HG02798 (cell line): Measurements from ENCODE around the gene SP140L.
A peak's percentile ranks its signal among the peaks of the same experiment; 100 is the strongest.
"Not testable (repeated sequence)": the region's sequence is repeated elsewhere in the genome, so short reads cannot be mapped to it uniquely, and the experiment has no call there.

Source experiments
- ATAC-seq: cut with Tn5 transposase; IDR thresholded peaks from one replicate; pipeline ENCODE4 v1.9.1; 2021; ENCODE audit warnings: mild to moderate bottlenecking; ENCODE audit not compliant: unreplicated experiment, poor library complexity

The SP140L gene

DNA sequence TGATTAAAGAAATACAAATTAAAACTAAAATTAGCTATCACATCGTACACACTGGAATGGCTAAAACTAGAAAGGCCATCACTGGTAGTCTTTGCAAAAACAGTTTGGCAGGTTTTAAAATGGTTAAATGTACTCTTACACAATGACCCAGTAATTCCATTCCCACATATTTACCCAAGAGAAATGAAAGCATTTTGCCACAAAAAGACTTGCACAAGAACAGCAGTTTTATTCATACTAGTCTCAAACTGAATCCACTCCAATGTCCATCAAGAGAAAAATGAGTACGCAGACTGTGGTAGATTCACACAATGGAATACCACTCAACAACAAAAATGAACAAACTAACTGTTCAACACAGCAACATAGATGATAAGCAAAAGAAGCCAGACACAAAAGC lies 29.1 kb downstream of the SP140L start:
- no peak for ATAC-seq

DNA sequence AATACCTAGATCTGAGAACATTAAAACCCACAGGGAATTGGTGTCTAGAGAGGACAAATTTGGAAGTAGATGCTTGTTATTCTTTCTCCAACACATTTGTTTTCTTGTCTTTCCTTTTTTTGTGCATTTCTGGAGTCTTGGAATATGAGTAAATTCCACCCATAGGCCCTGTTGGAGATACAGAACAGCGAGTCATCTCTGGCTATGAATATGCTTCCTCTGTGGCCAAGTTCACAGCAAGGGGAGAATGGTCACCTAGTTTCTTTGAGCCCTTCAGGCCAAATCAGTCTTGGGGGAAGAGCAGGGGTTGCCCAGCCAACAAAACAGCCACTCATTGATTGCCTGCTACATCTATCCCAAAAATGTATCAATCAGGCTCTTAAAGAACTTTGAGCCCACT lies 31.3 kb downstream of the SP140L start:
- no peak for ATAC-seq

DNA sequence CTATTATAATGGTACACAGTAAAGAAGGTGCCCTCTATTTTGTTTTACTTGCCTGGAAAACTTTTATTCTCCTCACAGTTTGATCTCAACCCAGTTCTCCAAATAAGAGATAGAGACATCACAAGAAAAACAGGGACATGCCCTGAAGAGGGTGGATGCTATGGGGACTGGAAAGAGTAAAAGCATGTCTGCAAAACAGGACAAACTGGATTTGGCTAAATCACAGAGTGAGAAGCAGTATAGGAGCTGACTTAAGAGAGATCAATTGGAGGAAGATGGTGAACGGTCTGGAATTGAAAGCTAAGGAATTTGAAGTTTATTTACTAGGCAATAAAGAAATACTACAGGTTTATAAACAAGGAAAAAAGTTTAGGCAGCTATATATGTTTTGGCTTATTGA lies 33.0 kb downstream of the SP140L start:
- ATAC-seq = no peak

DNA sequence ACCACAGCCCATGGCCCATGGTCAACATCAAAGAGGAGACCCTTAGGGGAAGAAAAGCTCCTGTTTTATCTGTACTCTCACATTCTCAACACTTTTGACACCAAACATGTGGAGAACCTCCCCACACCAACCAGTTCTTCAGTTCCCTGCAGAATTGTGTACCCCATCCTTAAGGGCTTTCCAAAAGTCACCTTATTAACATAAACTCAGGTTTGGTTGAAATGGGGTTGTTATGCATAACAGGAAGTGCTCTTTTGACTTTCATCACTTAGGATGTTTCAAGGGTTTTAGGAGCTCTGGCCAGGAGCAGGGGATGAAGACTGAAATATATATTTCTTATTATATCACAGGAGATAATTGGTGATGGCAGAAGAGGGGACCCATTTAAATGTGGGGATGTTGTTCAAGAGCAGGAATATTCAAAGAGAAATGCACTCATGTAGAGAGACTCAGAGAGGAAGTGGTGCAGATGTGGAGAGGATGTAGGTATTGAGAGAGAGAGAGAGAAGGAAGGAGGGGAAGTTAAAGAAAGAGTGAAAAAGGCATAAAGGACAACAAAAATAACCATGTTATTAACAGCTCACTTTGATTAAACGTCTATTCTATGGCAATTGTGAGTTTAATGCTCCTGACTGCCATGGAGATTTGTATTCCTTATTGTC lies 35.2 kb downstream of the SP140L start:
- no peak for ATAC-seq

DNA sequence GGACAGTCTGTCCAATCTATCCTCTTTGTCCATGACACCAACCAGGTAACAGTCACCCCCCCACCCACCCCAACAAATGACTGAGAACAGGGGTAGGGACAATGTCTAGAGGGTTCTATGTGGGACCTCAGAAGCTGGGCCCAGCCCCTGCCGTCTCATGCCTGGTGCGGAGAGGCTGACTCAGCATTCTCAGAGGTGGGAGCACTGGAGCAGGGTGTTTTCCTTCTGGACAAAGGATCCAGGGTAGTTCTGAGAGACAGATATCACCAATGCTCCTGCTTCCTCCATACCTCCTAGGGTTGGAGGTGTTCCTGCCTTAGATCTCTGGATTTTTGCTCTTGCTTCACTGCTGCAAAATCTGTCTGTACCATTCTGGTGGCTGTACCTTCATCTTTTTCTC lies 55.1 kb downstream of the SP140L start:
- no peak for ATAC-seq

DNA sequence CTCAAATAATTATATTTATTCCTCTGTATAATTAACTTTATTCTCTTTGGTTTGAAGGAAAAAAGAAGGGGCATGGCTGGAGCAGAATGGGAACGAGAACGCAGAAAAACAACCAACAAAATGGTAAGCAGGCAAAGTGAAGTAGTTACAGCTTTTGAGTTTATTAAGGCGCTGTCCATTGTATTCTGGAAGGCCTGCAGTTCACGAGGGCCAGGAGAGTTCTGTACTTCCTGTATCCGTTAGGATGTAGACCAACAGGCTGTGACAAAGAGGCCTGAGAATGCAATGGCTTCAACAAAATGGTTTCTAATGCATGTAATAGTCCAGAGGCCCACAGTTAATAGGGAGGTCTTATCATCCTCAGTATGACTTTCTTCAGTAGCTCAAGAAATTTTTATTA lies 56.5 kb downstream of the SP140L start:
- no peak for ATAC-seq

DNA sequence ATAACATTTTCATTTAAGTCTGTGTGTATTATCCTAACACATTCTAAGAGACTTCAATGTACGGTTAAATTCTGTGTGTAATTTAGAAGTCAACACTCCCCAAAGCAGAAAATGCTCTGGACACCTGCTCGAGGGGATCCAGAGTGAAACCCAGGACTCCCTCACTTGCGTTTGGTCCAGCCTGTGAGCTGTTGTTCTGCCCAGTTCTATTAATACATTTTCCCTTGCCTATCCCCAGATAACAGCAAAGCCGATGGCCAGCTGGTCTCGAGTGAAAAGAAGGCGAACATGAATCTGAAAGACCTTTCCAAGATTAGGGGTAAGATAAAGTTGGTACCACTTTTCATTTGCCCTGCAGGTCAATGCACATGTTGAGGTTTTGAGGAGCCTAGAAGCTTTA lies 58.0 kb downstream of the SP140L start:
- ATAC-seq = no peak

DNA sequence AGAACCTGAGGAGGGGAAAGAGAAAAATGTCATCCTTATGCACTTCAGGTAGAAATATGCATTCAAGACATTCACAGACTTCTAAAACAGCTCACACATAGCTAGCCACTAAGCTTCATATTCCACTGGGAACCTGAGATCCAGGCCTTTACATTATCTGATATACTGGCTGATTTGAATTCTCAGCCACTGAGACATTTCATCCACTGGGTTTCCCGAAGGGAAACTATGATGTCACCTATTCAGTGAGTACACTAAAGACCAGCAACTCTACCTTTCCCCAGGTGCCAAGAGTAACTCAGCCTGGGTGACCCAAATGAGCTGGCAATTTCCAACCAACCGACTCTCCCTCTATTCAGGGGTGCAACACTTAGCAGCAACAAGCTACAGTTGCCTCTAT lies 67.3 kb downstream of the SP140L start:
- ATAC-seq = no peak

DNA sequence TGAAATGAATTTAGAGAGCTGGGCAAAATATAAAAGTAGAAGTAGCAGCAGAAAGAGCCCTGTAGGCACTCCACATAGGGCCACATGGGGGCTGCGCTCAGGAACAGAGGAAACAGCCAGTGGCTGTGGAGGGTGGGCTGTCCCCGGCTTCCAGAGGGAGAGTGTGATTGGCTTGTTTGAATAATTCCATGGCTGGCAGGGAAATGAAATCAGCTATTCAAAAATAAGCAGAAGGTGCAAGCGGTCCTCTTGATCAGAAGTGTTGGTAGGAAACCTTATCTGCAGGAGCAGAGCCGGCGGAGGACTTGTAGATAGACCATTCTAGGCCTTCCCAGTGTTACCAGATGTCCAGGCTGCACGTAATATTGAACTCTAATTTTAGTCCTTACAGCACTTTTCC lies 71.7 kb downstream of the SP140L start:
- ATAC-seq = not testable (repeated sequence)

DNA sequence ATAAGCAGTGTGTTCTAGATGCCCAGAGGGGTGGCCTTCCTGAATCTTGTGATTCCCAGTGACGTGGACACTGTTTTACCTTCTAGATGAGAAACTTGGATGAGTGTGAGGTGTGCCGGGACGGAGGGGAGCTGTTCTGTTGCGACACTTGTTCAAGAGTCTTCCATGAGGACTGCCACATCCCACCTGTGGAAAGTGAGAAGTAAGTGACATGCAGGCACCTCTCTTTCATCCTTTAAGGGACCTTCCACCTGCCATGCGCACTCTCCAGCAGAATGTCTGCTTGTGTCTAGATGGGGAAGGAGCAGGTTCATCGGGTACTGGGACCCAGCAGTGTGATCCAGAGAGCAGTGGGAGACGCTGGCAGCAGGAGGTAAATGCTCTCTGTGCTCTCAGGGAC lies 73.0 kb downstream of the SP140L start:
- ATAC-seq = no peak

DNA sequence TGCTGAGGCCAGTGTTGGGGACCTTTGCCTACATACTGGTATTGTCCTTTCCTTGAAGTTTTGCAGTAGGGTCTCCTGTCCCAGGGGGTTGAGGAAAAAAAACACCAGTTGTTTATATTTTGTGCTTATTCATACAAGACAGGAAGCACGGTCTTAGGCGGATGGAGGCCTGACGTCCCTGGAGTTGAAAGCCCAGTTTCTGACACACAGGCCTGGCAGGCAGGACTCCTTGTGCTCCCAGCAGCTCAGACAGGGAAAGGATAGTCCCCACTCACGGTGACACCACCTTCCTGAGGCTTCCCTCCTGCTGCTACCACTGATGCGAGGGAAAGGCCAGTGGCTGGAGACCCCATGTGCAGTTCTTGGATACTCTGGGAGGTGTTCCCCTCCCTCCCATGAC lies 73.5 kb downstream of the SP140L start:
- ATAC-seq = no peak

DNA sequence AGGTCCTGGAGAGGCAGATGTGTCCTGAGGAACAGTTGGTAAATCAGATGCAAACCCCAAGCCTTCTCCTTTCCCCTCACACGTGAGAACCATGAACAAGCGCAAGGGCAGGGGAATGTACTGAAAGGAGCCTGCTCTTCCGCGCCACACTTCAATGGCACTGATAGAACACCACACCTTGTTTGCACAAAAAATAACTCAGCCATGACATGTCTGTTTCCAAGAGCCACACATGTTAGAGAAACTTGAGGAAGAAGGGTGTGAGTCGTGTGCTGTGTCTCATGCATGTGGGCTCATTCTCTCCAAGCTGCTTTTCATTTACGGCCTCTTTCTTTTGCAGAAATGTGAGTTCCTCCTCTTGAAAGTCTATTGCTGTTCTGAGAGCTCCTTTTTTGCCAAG lies 74.0 kb downstream of the SP140L start:
- ATAC-seq = not testable (repeated sequence)

DNA sequence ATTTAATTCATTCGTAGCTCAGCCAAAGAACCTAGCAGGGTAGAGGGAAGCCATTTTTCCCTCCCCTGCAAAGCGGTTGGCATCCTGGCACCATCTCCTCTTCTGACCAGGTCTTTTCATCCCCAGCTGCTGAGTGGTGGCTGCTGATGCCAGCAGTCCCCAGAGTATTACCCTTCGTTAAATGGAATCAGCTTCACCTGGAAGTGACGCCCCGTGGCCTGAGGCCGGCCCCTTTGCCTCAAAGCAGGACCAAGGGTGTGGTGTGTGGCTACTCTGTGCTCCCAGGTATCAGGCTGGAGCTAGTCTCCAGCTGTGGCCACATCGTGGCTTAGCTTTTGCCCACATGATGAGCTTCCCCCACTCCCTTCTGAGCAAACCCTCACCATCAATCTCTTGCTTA lies 76.8 kb downstream of the SP140L start:
- ATAC-seq = no peak

DNA sequence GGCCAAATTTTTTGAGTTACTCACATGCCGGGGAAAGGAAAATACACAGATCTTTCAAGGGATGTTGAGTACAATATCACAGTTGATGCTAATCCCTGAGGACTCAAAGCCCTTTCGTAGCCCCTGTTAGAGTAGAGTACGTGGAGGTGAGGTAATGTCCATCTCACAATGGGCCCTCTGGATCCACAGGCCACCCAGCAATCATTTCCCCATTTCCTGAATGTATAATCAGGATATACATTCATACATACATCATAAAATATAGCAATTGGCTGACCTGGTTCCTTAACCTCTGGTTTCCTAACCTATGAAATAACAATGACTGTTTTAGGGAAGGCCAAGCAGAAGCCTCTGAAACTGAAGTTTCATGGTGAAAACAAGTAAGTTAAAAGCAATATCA lies 78.8 kb downstream of the SP140L start:
- no peak for ATAC-seq

DNA sequence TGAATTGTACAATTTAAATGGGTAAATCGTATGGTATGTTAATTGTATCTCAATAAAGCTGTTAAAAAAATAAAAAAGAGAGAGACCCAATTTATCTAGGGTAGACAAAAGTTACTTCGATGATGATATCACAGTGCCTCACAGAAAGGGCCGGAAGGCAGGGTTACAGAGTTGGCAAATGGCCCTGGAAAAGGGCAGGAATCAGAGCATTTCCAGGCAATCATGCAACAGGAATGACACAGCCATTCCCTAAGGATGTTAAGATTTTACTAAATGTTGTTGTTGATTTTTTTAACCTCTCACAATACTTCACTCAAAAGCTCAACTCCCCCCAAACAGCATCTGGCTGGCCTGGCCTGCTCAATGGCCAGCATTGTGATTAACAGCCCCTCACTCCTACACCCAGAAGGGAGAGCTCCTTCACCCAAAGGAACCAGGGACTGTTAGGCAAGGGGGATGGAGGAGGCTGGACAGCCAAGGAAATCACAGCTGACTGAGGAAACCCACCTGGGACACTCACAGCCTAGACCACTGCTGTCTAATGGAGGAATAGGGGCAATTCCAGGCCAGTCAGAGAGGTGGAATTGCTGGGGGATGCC lies 81.3 kb downstream of the SP140L start:
- ATAC-seq = no peak

DNA sequence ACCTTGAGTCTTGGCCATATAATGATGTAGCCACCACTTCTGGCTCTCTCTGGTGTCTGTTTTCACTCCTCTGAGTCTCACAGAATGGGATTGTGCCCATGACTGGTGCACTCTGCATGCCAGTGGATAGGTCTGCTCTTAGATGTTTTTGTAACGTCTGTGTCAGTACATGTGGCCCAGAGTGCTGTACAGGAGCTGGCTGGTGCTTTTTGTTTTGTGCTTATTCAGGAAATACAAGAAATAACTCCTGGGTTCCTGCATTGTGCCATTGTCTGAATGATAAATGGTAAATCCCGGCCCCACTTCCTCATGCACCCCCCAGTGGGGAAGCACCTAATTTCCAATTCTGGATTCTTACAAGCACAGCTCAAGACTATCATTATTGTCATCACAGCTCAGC lies 82.3 kb downstream of the SP140L start:
- ATAC-seq = not testable (repeated sequence)

DNA sequence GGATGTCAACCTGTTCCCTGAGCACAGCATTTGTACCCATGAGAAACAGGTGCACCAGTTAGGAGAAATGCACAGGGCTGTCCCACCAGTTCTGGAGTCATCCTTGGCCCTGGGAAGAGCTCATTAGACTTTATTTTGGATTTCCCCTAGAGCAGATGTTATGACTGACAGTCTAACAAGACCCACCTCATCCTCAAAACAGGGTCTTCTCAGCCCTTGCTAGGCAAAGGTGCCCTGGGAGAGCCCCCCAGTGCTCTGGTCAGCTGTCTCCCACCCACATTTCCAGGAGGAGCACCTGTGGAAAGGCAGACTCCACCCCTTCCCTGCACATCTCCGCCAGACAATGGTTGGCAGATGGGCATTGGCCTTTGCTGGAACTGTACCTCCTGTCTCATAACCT lies 83.3 kb downstream of the SP140L start:
- ATAC-seq = no peak

DNA sequence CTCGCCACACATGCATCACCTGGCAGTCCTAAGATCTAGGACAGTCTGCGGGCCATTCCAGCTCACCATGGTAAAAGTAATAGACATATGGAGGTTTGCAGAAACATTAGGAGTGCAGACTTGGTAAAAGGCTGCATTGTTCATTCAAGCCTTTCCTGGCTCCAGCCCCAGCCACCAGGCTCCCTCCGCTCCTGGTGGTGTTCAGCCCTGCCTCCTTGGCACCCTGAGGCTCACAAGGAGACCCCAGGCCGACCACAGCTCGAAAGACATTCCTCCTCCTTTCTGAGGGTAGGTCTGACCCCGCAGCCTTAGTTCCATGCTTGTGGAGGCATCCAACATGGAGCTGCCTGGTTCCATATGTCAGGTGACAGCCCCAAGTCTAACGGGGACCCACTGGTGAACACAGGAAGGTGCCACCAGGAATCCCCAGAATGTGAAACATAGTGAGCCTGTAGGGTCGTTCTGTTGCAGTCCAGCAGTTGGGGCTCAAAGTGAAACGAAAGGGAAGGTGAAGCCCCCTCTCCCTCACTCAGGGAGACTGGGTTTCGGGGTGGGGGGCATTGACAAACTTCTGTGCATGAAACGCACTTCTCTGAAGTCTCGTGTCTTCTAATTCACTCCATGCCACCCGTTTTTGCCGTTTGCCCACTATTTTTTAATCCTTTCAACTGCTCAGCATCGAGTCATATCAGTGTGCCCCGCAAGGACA lies 84.0 kb downstream of the SP140L start:
- ATAC-seq = no peak

DNA sequence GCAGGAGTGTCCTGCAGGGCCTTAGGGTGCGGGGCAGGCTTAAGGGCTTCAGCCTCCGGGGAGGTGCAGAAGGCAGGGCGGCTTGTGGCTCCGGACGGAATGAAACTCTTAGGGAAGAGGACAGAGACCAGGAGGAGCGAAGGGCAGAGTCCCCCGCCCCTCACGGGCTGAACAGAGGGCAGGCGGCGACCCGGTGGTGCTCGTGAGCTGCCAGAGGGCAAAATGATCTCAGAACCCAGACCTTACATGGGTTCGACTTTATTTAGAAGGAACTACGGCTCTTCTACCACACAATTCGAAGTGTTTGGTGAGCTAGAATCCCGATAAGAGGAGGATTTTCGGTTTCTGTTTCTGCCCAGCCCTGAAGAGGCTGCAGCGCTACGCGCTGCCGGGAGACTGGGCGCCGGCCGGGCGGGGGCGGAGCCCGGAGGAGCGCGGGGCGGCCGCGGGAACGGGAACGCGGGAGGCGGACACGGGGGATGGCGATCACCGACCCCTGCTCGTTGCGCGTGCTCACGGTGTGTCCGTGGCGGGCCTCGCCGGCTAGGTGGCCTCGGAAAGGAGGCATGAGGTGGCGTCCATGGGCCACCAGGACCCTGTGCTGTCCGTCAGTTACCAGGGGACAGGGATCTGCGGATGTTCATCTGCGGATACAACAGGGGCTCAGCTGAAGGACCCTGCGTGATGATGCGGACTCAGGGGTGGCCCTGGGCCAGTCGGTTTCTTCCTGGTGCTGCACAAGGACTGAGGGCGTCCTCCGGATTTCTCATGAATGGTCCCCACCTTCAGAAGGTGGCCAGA lies 84.8 kb downstream of the SP140L start:
- ATAC-seq = peak; percentile 64

DNA sequence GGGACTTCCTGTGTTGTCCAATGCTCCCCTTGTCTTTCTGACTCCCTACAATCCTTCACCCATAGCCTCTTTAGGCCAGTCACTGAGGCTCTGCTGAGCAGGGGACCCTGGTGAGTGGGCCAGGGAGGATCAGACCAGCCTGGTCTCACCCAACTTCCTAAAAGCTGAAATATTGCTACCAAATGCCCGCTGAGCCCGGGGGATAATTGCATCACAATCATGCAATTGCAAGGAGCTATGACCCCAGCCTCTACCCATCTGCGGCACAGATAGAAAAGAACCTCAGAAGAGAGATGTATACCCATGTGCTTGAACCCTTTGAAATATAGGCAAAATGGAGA lies 85.3 kb downstream of the SP140L start:
- no peak for ATAC-seq

DNA sequence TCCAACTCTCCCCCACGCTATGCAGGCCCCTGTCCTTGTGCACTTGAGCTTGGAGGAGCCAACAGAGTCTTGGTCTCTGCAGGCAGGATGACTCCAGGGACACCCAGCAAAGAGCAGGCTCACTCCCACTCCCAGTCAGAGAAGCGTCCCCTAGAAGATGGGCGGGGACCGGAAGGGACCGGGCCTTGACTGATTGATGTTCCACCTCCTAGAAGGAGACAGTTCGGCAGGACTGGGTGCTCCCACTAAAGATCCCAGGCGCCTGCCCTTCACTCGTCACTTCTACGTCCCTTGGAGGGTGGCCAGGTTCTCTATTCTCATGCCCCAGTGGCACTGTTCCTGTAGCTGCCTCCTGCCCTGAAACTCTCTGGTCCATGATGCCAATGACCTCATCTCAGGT lies 85.9 kb downstream of the SP140L start:
- no peak for ATAC-seq
